H9 (cell line): Measurements from ENCODE around the gene SOBP. TPM values are rescaled to one million over a fixed set of nuclear protein-coding genes. Genes with fewer than 3 reads are reported as not detected.

Experiments used
- DNase-seq: peaks from one replicate; pipeline ENCODE4 v3.0.0-alpha.2; 2017
- H2AFZ ChIP-seq: one replicate; pipeline ENCODE4 v1.6.1; 2013; ENCODE audit warnings: mild to moderate bottlenecking, low read length, control low read depth, moderate library complexity
- H2AK5ac ChIP-seq: 2 replicates; pipeline ENCODE4 v1.6.1; 2013; ENCODE audit warnings: low read length, control low read depth, mixed read lengths; ENCODE audit not compliant: insufficient read length
- H2BK120ac ChIP-seq: one replicate; pipeline ENCODE4 v1.6.1; 2013; ENCODE audit warnings: low read depth, mild to moderate bottlenecking, low read length, control low read depth, inconsistent platforms; ENCODE audit not compliant: poor library complexity, severe bottlenecking
- H2BK12ac ChIP-seq: 2 replicates; pipeline ENCODE4 v1.6.1; 2013; ENCODE audit warnings: low read length, control low read depth, mixed read lengths, low read depth; ENCODE audit not compliant: insufficient read length
- H2BK15ac ChIP-seq: 2 replicates; pipeline ENCODE4 v1.6.1; 2013; ENCODE audit warnings: low read depth, low read length, control low read depth
- H2BK20ac ChIP-seq: one replicate; pipeline ENCODE4 v1.6.1; 2013; ENCODE audit warnings: low read depth, mild to moderate bottlenecking, low read length, control low read depth, inconsistent platforms; ENCODE audit not compliant: poor library complexity, severe bottlenecking
- H2BK5ac ChIP-seq: 2 replicates; pipeline ENCODE4 v1.6.1; 2013; ENCODE audit warnings: low read length, control low read depth, mixed read lengths; ENCODE audit not compliant: insufficient read length
- H3K14ac ChIP-seq: 2 replicates; pipeline ENCODE4 v1.6.1; 2013; ENCODE audit warnings: low read length, control low read depth; ENCODE audit not compliant: insufficient read depth
- H3K18ac ChIP-seq: 2 replicates; pipeline ENCODE4 v1.6.1; 2013; ENCODE audit warnings: low read depth, mild to moderate bottlenecking, mixed read lengths, low read length, control low read depth; ENCODE audit not compliant: insufficient read length
- H3K23ac ChIP-seq: 2 replicates; pipeline ENCODE4 v1.6.1; 2013; ENCODE audit warnings: low read length, control low read depth, mixed read lengths, low read depth; ENCODE audit not compliant: insufficient read length
- H3K23me2 ChIP-seq: 2 replicates; pipeline ENCODE4 v1.6.1; 2013; ENCODE audit warnings: low read depth, mild to moderate bottlenecking, mixed read lengths, low read length, control low read depth; ENCODE audit not compliant: insufficient read length, poor library complexity, severe bottlenecking
- H3K27ac ChIP-seq: 2 replicates; pipeline ENCODE4 v1.5.1; 2013; ENCODE audit warnings: low read length, control low read depth, mixed read lengths, low read depth; ENCODE audit not compliant: insufficient read length
- H3K27me3 ChIP-seq: 2 replicates; pipeline ENCODE4 v1.6.1; 2013; ENCODE audit warnings: low read length, control low read depth, inconsistent platforms; ENCODE audit not compliant: insufficient read depth
- H3K4ac ChIP-seq: 2 replicates; pipeline ENCODE4 v1.6.1; 2013; ENCODE audit warnings: low read depth, mild to moderate bottlenecking, control low read depth, inconsistent platforms, low read length, moderate library complexity
- H3K4me1 ChIP-seq: 2 replicates; pipeline ENCODE4 v1.6.1; 2013; ENCODE audit warnings: low read length, control low read depth, inconsistent platforms; ENCODE audit not compliant: insufficient read depth
- H3K4me2 ChIP-seq: 2 replicates; pipeline ENCODE4 v1.6.1; 2013; ENCODE audit warnings: low read length, control low read depth, mixed read lengths; ENCODE audit not compliant: insufficient read length, insufficient read depth
- H3K56ac ChIP-seq: 2 replicates; pipeline ENCODE4 v1.6.1; 2013; ENCODE audit warnings: low read depth, mild to moderate bottlenecking, mixed read lengths, low read length, control low read depth; ENCODE audit not compliant: insufficient read length
- H3K79me1 ChIP-seq: 2 replicates; pipeline ENCODE4 v1.6.1; 2013; ENCODE audit warnings: low read depth, mild to moderate bottlenecking, moderate library complexity, low read length, control low read depth, inconsistent platforms; ENCODE audit not compliant: insufficient read depth, poor library complexity, severe bottlenecking
- H3K79me2 ChIP-seq: 2 replicates; pipeline ENCODE4 v1.6.1; 2013; ENCODE audit warnings: low read length, control low read depth, inconsistent platforms; ENCODE audit not compliant: insufficient read depth
- H3K9ac ChIP-seq: 2 replicates; pipeline ENCODE4 v1.6.1; 2013; ENCODE audit warnings: low read length, control low read depth, mixed read lengths; ENCODE audit not compliant: insufficient read length; ENCODE audit errors: extremely low read depth
- H3K9me3 ChIP-seq: one replicate; pipeline ENCODE4 v1.6.1; 2013; ENCODE audit warnings: low read depth, low read length, inconsistent platforms; ENCODE audit not compliant: control insufficient read depth
- H3T11ph ChIP-seq: one replicate; pipeline ENCODE4 v1.6.1; 2013; ENCODE audit warnings: mild to moderate bottlenecking, low read length, control low read depth, inconsistent platforms
- H4K20me1 ChIP-seq: one replicate; pipeline ENCODE4 v1.6.1; 2013; ENCODE audit not compliant: control insufficient read depth, insufficient read length, insufficient read depth
- H4K5ac ChIP-seq: 2 replicates; pipeline ENCODE4 v1.6.1; 2013; ENCODE audit warnings: low read depth, mild to moderate bottlenecking, mixed read lengths, low read length, control low read depth; ENCODE audit not compliant: insufficient read length
- H4K8ac ChIP-seq: replicated peaks from 2 replicates; pipeline ENCODE4 v1.6.1; 2013; ENCODE audit warnings: low read length, control low read depth, mixed read lengths, low read depth; ENCODE audit not compliant: insufficient read length
- H4K91ac ChIP-seq: 2 replicates; pipeline ENCODE4 v1.6.1; 2013; ENCODE audit warnings: low read depth, mild to moderate bottlenecking, moderate library complexity, mixed read lengths, low read length, control low read depth; ENCODE audit not compliant: insufficient read length
- H3K27ac Mint-ChIP-seq, 3 experiments: 2 replicates in 2 of 3; 3 replicates in 1 of 3; pipeline ENCODE4 v1.8.0; 2020 to 2021; ENCODE audit warnings: mixed read lengths in 3 of 3, mild to moderate bottlenecking in 1 of 3, moderate library complexity in 1 of 3
- H3K27me3 Mint-ChIP-seq: 2 replicates; pipeline ENCODE4 v1.8.0; 2021; ENCODE audit warnings: low read depth, mild to moderate bottlenecking, moderate library complexity, mixed read lengths
- H3K36me3 Mint-ChIP-seq, 3 experiments: 2 replicates in 2 of 3; 3 replicates in 1 of 3; pipeline ENCODE4 v1.8.0; 2020 to 2021; ENCODE audit warnings: low read depth in 3 of 3, mixed read lengths in 3 of 3; ENCODE audit not compliant: insufficient read depth in 1 of 3
- H3K4me1 Mint-ChIP-seq, 2 experiments: 2 replicates each; pipeline ENCODE4 v1.8.0; 2020; ENCODE audit warnings: mixed read lengths in 2 of 2
- H3K4me3 Mint-ChIP-seq, 2 experiments: 2 replicates in 1 of 2; 3 replicates in 1 of 2; pipeline ENCODE4 v1.8.0; 2020 to 2021; ENCODE audit warnings: mild to moderate bottlenecking in 2 of 2, mixed read lengths in 2 of 2, moderate library complexity in 1 of 2
- H3K9me3 Mint-ChIP-seq, 2 experiments: 2 replicates in 1 of 2; 3 replicates in 1 of 2; pipeline ENCODE4 v1.8.0; 2020; ENCODE audit warnings: mild to moderate bottlenecking in 2 of 2, mixed read lengths in 2 of 2, moderate library complexity in 1 of 2
- WGBS: extraction: QIAGEN DNeasy Blood & Tissue Kit; methylation state at CpG from one replicate; pipeline ENCODE4 v1.1.7; 2013; ENCODE audit warnings: missing lambda C conversion rate, low lambda C conversion rate, mixed read lengths; ENCODE audit not compliant: insufficient read length; ENCODE audit errors: extremely low coverage; 5-methylcytosine and 5-hydroxymethylcytosine counted together
- total RNA-seq: library from RNA; stranded (reverse); gene quantifications from 2 replicates; pipeline ENCODE4 v1.2.1, GENCODE V29; 2021
- TF ChIP-seq, protein P1 (sequence below): fragments of 200-600 bp; sonication (generic); conservative IDR thresholded peaks from 3 replicates; pipeline ENCODE4 v1.8.0; 2021; ENCODE audit warnings: antibody characterized with exemption, mild to moderate bottlenecking

The SOBP gene
- total RNA-seq, 1 experiment from 2014 or later, result 4.3 TPM

- Mint-ChIP-seq H3K36me3 (peaks cover 0 to 4% (median 0%) of the 10 kb centered on the region in 3 experiments; a peak in 1 of 7 replicates), H3K4me3 (no peak overlapping the region), H3K9me3 (no peaks in the 10 kb centered on the region), H3K4me1 (peaks cover 27 to 29% of the 10 kb centered on the region in 2 experiments), H3K27ac (no peak overlapping the region), H3K27me3 (no peaks in the 10 kb centered on the region)
- Histone ChIP-seq H3K79me1 (no peaks in the 10 kb centered on the region), H3K79me2 (no peaks in the 10 kb centered on the region), H3K9ac (no peak overlapping the region), H2BK20ac (no peak overlapping the region), H3K4me2 (no peak overlapping the region), H2BK5ac (no peak overlapping the region), H4K5ac (no peak overlapping the region), H4K8ac (no peak overlapping the region), H3K9me3 (no peaks in the 10 kb centered on the region), H3K18ac (no peak overlapping the region), H3T11ph (no peak overlapping the region), H2BK15ac (no peak overlapping the region; the same call in 1 of the 2 replicates), H4K20me1 (no peaks in the 10 kb centered on the region), H2BK12ac (no peak overlapping the region), H2AFZ (no peak overlapping the region), H3K27me3 (no peaks in the 10 kb centered on the region), H3K56ac (no peak overlapping the region), H3K14ac (no peak overlapping the region; the same call in 1 of the 2 replicates), H4K91ac (no peak overlapping the region), H2AK5ac (no peak overlapping the region), H2BK120ac (no peak overlapping the region), H3K23me2 (no peaks in the 10 kb centered on the region), H3K27ac (no peak overlapping the region), H3K4me1 (peaks cover 7% of the 10 kb centered on the region; the same call in 1 of the 2 replicates), H3K23ac (no peak overlapping the region), H3K4ac (no peak overlapping the region)
- no peak for DNase-seq
- TF ChIP-seq, protein P1, sequence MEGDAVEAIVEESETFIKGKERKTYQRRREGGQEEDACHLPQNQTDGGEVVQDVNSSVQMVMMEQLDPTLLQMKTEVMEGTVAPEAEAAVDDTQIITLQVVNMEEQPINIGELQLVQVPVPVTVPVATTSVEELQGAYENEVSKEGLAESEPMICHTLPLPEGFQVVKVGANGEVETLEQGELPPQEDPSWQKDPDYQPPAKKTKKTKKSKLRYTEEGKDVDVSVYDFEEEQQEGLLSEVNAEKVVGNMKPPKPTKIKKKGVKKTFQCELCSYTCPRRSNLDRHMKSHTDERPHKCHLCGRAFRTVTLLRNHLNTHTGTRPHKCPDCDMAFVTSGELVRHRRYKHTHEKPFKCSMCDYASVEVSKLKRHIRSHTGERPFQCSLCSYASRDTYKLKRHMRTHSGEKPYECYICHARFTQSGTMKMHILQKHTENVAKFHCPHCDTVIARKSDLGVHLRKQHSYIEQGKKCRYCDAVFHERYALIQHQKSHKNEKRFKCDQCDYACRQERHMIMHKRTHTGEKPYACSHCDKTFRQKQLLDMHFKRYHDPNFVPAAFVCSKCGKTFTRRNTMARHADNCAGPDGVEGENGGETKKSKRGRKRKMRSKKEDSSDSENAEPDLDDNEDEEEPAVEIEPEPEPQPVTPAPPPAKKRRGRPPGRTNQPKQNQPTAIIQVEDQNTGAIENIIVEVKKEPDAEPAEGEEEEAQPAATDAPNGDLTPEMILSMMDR, result no peak
- no CpG with 5 or more reads among the region's 6 CpGs for WGBS
Measured at GRCh38 chr6:107574856-107575255, 84.9 kb downstream of the SOBP start.
